Measurements from ENCODE around the gene SPTBN2.

DNA sequence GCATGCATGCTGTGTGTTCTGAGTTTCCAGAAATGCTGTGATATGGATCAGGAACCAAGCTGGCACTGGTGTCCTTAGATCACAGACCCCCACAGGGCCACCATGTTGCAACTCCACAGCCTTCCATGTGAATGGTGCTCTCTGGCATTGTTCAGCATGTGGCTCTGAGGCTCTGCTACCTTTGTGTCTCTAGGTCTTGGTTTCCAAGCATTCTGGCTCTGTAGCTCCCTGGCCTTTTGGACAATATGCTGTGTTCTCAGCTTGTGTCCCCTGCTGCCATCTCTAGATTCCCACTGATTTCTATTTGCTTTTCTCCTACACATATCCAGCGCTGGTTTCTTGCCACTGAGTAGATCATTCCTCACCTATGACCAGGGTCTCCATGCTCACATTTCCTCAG is 3.9 kb downstream of the SPTBN2 start:
- TF ChIP-seq, protein P1, sequence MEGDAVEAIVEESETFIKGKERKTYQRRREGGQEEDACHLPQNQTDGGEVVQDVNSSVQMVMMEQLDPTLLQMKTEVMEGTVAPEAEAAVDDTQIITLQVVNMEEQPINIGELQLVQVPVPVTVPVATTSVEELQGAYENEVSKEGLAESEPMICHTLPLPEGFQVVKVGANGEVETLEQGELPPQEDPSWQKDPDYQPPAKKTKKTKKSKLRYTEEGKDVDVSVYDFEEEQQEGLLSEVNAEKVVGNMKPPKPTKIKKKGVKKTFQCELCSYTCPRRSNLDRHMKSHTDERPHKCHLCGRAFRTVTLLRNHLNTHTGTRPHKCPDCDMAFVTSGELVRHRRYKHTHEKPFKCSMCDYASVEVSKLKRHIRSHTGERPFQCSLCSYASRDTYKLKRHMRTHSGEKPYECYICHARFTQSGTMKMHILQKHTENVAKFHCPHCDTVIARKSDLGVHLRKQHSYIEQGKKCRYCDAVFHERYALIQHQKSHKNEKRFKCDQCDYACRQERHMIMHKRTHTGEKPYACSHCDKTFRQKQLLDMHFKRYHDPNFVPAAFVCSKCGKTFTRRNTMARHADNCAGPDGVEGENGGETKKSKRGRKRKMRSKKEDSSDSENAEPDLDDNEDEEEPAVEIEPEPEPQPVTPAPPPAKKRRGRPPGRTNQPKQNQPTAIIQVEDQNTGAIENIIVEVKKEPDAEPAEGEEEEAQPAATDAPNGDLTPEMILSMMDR (IDR thresholded peaks at IDR 0.05): no peak
- no peak for TF ChIP-seq POLR2A (IDR thresholded peaks at IDR 0.05)

All from uterus (tissue), 2 donors.